ENCODE results near the gene GIMAP8. TPM values are rescaled to one million over a fixed set of nuclear protein-coding genes. Genes with fewer than 3 reads are reported as not detected.

GIMAP8 gene
- total RNA-seq, 1 experiment from 2014 or later = not detected

DNA sequence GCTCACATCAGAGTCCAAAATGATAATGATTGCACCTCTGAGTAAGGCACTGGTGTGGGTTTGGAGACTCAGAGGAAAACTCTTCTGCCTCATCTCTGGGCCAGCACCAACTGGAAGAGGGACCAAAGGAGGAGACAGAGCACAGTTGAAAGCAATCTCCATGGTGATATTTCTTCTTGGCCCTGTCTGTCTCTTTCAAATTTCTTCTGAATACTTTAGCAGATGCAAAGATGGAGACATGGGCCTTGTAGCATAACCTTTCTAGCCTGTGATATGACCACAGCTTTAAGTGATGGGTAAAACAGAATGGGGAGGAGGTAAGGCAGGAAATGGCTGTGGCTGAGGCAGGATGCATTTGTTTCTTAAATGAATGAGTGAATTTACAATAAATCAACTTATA, 52.1 kb downstream of the GIMAP8 start:
- Histone ChIP-seq H2BK20ac (ENCODE audit: low read depth, low read length, poor library complexity, severe bottlenecking) (no peak overlapping the region), H3K4ac (ENCODE audit: low read depth, low read length) (no peak overlapping the region), H4K91ac (ENCODE audit: insufficient read length, low read depth, low read length) (no peak overlapping the region), H3T11ph (ENCODE audit: low read length) (no peak overlapping the region), H3K56ac (ENCODE audit: insufficient read length, low read depth, low read length) (no peak overlapping the region), H2AFZ (ENCODE audit: low read length) (no peak overlapping the region), H2AK5ac (ENCODE audit: insufficient read length, low read length) (no peak overlapping the region), H4K5ac (ENCODE audit: insufficient read length, low read depth, low read length) (no peak overlapping the region), H2BK5ac (ENCODE audit: insufficient read length, low read length) (no peak overlapping the region), H3K4me1 (ENCODE audit: insufficient read depth, low read length) (no peaks in the 10 kb centered on the region), H3K4me2 (ENCODE audit: insufficient read depth, insufficient read length, low read length) (no peak overlapping the region), H3K18ac (ENCODE audit: insufficient read length, low read depth, low read length) (no peak overlapping the region), H4K8ac (replicated peaks; ENCODE audit: insufficient read length, low read depth, low read length) (no peak overlapping the region), H4K20me1 (ENCODE audit: control insufficient read depth, insufficient read depth, insufficient read length) (no peaks in the 10 kb centered on the region), H3K79me1 (ENCODE audit: insufficient read depth, low read depth, low read length, poor library complexity, severe bottlenecking) (no peaks in the 10 kb centered on the region), H2BK120ac (ENCODE audit: low read depth, low read length, poor library complexity, severe bottlenecking) (no peak overlapping the region), H3K14ac (ENCODE audit: insufficient read depth, low read length) (no peak overlapping the region), H3K23ac (ENCODE audit: insufficient read length, low read depth, low read length) (no peak overlapping the region), H3K9ac (ENCODE audit: extremely low read depth, insufficient read length, low read length) (no peak overlapping the region), H3K27ac (ENCODE audit: insufficient read length, low read depth, low read length) (no peak overlapping the region), H3K27me3 (ENCODE audit: insufficient read depth, low read length) (no peaks in the 10 kb centered on the region), H2BK12ac (ENCODE audit: insufficient read length, low read depth, low read length) (no peak overlapping the region), H3K23me2 (ENCODE audit: insufficient read length, low read depth, low read length, poor library complexity, severe bottlenecking) (no peaks in the 10 kb centered on the region), H3K79me2 (ENCODE audit: insufficient read depth, low read length) (no peaks in the 10 kb centered on the region), H3K9me3 (ENCODE audit: control insufficient read depth, low read depth, low read length) (no peaks in the 10 kb centered on the region), H2BK15ac (ENCODE audit: low read depth, low read length) (no peak overlapping the region)
- TF ChIP-seq, protein P1, sequence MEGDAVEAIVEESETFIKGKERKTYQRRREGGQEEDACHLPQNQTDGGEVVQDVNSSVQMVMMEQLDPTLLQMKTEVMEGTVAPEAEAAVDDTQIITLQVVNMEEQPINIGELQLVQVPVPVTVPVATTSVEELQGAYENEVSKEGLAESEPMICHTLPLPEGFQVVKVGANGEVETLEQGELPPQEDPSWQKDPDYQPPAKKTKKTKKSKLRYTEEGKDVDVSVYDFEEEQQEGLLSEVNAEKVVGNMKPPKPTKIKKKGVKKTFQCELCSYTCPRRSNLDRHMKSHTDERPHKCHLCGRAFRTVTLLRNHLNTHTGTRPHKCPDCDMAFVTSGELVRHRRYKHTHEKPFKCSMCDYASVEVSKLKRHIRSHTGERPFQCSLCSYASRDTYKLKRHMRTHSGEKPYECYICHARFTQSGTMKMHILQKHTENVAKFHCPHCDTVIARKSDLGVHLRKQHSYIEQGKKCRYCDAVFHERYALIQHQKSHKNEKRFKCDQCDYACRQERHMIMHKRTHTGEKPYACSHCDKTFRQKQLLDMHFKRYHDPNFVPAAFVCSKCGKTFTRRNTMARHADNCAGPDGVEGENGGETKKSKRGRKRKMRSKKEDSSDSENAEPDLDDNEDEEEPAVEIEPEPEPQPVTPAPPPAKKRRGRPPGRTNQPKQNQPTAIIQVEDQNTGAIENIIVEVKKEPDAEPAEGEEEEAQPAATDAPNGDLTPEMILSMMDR (conservative IDR thresholded peaks at IDR 0.05) = no peak
- no peaks in the 10 kb centered on the region for H3K4me1 Mint-ChIP-seq
- peaks cover 7 to 19% of the 10 kb centered on the region in 2 experiments; a peak in 3 of 5 replicates for H3K9me3 Mint-ChIP-seq
- H3K27ac Mint-ChIP-seq = no peak overlapping the region
- peaks cover 50% of the 10 kb centered on the region for H3K27me3 Mint-ChIP-seq (ENCODE audit: low read depth)
- H3K4me3 Mint-ChIP-seq = no peak overlapping the region
- DNase-seq = no peak
- H3K36me3 Mint-ChIP-seq (ENCODE audit: insufficient read depth in 1 of 3, low read depth in 3 of 3) = no peaks in the 10 kb centered on the region

All from H9 (cell line).